NCI-H446 treated with DMSO at 0.1 percent for 48 hours (cell line): ENCODE data around the gene GSTA3.
"Not testable (repeated sequence)": the region's sequence is repeated elsewhere in the genome, so short reads cannot be mapped to it uniquely, and the experiment has no call there.

Source experiments
- DNase-seq: peaks from one replicate; lab custom pipeline; 2025; lab: John Stamatoyannopoulos, UW

Gene GSTA3

GRCh38 chr6:52858416-52858815 is 51.1 kb downstream of the GSTA3 start:
- no peak for DNase-seq

- DNase-seq: not testable (repeated sequence)
Measured at GRCh38 chr6:52856137-52856536, 53.4 kb downstream of the GSTA3 start.

- DNase-seq: no peak
Measured at GRCh38 chr6:52849137-52849536, 60.4 kb downstream of the GSTA3 start.
